ENCODE measurements around the gene FBXL16. TPM values are rescaled to one million over a fixed set of nuclear protein-coding genes. Genes with fewer than 3 reads are reported as not detected.

Gene FBXL16
- polyA plus RNA-seq, 1 of the 3 experiments (the other 2 are of a cell fraction) = 19.8 TPM

DNA sequence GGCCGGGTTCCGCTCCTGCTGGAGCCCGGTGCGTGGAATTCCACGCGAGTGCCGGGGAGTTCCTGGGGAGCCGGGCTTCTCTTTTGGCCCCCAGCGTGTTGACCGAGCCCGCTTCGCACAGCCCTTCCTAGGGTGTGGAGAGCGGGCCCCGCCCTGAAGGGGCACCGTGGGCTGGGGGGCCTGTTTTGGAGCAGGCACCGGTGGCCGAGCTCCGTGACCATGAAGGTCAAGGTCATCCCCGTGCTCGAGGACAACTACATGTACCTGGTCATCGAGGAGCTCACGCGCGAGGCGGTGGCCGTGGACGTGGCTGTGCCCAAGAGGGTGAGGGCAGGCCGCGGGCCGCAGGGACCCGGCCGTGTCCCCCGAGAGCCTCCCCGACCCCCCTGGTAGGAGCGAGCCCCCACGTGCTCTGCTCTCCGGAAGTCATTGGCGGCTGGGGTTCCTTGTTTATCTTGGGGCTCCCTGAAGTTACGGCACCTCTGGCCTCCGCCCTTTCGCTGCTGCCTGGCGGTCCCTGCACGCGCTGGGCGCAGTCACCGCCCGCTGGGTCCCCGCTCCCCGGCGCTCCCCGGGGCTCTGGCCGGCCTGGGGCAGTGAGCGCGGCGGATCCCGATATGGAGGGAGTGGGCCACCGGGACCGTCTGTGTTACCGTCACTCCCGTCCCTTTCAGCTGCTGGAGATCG is 21.8 kb upstream of the FBXL16 start (continued):
- TF ChIP-seq RCOR1 (IDR thresholded peaks at IDR 0.05; ENCODE audit: low read length) = no peak

DNA sequence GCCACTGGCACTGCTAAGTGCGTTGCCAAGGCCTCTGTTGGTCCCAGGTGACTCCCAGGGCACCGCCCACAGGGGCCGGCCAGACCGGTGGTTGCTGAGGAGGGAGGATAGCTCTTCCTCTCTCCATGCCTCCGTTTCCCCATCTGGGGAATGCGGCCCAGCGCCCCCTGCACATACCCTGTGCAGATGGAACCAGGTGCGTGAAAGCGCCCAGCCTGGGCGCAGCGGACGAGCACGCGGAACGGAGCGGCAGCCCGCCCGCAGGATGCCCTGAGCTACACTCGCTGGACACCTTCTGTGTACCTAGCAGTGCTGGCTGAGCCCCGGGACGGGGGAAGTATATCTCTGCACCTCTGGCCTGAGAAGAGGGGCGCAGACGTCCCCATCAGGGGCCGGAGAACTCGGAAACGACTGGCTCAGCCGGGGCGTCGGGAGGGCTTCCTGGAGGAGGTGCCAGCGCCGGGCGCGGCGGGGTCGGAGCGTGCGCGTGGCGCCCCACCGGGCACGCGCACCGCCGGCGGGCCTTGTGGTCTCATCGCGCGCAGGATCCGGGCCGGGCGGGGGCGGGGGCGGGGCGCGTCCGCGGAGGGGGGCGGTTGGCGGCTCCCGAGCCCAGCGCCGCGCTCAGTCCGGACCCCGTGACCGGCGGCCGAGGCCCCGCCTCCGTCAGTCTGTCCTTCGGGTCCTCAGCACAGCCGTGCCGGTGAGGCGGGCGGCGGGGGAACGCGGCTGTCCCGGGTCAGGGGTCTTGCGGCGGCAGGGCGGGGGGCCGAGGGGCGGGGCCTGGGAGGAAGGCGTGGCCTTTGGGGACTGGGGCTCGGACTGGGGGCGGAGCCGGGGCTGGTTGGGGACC is 21.1 kb upstream of the FBXL16 start, which contains the start of the genes CCDC78 and HAGHL:
Gene CCDC78, minus strand, starts transcription at position 6 of the 853 bp plus-strand sequence. CDS start 76 bp downstream, outside the sequence.
Gene HAGHL, plus strand, starts transcription at position 669 of the 853 bp plus-strand sequence. CDS start 404 bp downstream, outside the sequence.
- H3K4me2 ChIP-seq = peak within 1 kb of the TSS; percentile 99
- H3K27me3 ChIP-seq (ENCODE audit: insufficient read depth) = no peaks in the 10 kb centered on the region
- WGBS (ENCODE audit: low lambda C conversion rate) = 66% methylated on average over 18 of the region's 88 CpGs
- H3K9me2 ChIP-seq = no peaks in the 10 kb centered on the region
- peaks cover 3 to 25% of the 10 kb centered on the region in 2 experiments; a peak in 2 of 4 replicates for H3K4me1 ChIP-seq (ENCODE audit: control insufficient read depth in 1 of 2, insufficient read depth in 2 of 2, low read depth in 1 of 2, low read length in 1 of 2)
- peak within 1 kb of the TSS; percentile 78 to 82 for H3K4me3 ChIP-seq (ENCODE audit: low read depth in 2 of 2, low read length in 1 of 2)
- H3K27ac ChIP-seq (ENCODE audit: low read depth in 2 of 2, low read length in 1 of 2) = peak within 1 kb of the TSS in 1 of 2 experiments; percentile 84; a peak in 2 of 4 replicates
- TF ChIP-seq MEF2A (IDR thresholded peaks at IDR 0.05; ENCODE audit: borderline replicate concordance, low read depth) (no peak), NRF1 (IDR thresholded peaks at IDR 0.05; ENCODE audit: low read depth, low read length) (peak; percentile 31; the same call in 1 of the 2 replicates)
- TF ChIP-seq, protein P1, sequence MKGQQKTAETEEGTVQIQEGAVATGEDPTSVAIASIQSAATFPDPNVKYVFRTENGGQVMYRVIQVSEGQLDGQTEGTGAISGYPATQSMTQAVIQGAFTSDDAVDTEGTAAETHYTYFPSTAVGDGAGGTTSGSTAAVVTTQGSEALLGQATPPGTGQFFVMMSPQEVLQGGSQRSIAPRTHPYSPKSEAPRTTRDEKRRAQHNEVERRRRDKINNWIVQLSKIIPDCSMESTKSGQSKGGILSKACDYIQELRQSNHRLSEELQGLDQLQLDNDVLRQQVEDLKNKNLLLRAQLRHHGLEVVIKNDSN (IDR thresholded peaks at IDR 0.05; ENCODE audit: borderline replicate concordance, low read depth) = peak; percentile 55; the same call in 1 of the 2 replicates
- TF ChIP-seq, protein P2, sequence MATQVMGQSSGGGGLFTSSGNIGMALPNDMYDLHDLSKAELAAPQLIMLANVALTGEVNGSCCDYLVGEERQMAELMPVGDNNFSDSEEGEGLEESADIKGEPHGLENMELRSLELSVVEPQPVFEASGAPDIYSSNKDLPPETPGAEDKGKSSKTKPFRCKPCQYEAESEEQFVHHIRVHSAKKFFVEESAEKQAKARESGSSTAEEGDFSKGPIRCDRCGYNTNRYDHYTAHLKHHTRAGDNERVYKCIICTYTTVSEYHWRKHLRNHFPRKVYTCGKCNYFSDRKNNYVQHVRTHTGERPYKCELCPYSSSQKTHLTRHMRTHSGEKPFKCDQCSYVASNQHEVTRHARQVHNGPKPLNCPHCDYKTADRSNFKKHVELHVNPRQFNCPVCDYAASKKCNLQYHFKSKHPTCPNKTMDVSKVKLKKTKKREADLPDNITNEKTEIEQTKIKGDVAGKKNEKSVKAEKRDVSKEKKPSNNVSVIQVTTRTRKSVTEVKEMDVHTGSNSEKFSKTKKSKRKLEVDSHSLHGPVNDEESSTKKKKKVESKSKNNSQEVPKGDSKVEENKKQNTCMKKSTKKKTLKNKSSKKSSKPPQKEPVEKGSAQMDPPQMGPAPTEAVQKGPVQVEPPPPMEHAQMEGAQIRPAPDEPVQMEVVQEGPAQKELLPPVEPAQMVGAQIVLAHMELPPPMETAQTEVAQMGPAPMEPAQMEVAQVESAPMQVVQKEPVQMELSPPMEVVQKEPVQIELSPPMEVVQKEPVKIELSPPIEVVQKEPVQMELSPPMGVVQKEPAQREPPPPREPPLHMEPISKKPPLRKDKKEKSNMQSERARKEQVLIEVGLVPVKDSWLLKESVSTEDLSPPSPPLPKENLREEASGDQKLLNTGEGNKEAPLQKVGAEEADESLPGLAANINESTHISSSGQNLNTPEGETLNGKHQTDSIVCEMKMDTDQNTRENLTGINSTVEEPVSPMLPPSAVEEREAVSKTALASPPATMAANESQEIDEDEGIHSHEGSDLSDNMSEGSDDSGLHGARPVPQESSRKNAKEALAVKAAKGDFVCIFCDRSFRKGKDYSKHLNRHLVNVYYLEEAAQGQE (IDR thresholded peaks at IDR 0.05; ENCODE audit: low read depth, low read length) = peak; percentile 32; the same call in 1 of the 2 replicates
- TF ChIP-seq, protein P3, sequence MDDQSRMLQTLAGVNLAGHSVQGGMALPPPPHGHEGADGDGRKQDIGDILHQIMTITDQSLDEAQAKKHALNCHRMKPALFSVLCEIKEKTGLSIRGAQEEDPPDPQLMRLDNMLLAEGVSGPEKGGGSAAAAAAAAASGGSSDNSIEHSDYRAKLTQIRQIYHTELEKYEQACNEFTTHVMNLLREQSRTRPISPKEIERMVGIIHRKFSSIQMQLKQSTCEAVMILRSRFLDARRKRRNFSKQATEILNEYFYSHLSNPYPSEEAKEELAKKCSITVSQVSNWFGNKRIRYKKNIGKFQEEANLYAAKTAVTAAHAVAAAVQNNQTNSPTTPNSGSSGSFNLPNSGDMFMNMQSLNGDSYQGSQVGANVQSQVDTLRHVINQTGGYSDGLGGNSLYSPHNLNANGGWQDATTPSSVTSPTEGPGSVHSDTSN (IDR thresholded peaks at IDR 0.05) = peak; percentile 10; the same call in 1 of the 2 replicates
- H3K9me3 ChIP-seq = no peaks in the 10 kb centered on the region
- POLR2A ChIA-PET = interaction anchor here (2.6 kb wide), 1 partner anchor 10 kb away, joined by 13 read pairs; the partner anchor contains the start of gene METRN
- H4K20me1 ChIP-seq (ENCODE audit: insufficient read depth) = 0 out of 2 replicates have a peak, but pooled peaks cover 13% of the 10 kb centered on the region
- DNase-seq = peak; percentile 94
- H3K9ac ChIP-seq = peak within 1 kb of the TSS; percentile 69
- CTCF ChIA-PET = interaction anchor here (0.9 to 20.3 kb wide), 6 partner anchors 13 to 59 kb away, joined by 3 to 358 read pairs (median 4); partner anchors contain the start of genes ANTKMT, CIAO3, FBXL16 and METRN
- H3F3A ChIP-seq (replicated peaks; ENCODE audit: insufficient read depth) = peaks cover 17% of the 10 kb centered on the region
- H2AFZ ChIP-seq (ENCODE audit: low read depth) = no peak within 1 kb of the TSS
- peaks cover 0 to 5% of the 10 kb centered on the region in 2 experiments for H3K36me3 ChIP-seq (replicated peaks in 1 of 2; ENCODE audit: control insufficient read depth in 1 of 2, insufficient read depth in 2 of 2, low read length in 1 of 2)
- no peaks in the 10 kb centered on the region; the same call in 1 of the 2 replicates for H3K79me2 ChIP-seq (ENCODE audit: insufficient read depth)
